PFSK-1 (cell line): ENCODE results near the gene CADM2.

ENCODE experiments used
- FOXP2 ChIP-seq: optimal IDR thresholded peaks from 2 replicates; pipeline ENCODE3; 2011; ENCODE audit warnings: borderline replicate concordance, control low read depth, inconsistent platforms; ENCODE audit not compliant: insufficient read depth; ENCODE audit errors: extremely low read length, extremely low read depth
- POLR2AphosphoS5 ChIP-seq: IDR thresholded peaks from 2 replicates; pipeline ENCODE4 v1.6.1; 2012; ENCODE audit warnings: low read depth, mild to moderate bottlenecking, control low read depth, low read length, moderate library complexity
- REST ChIP-seq, 2 experiments: IDR thresholded peaks; 2 replicates each; pipeline versions ENCODE4 v1.6.1 to v1.8.0; 2011 to 2012; ENCODE audit warnings: low read depth in 2 of 2, low read length in 2 of 2, control low read depth in 1 of 2, inconsistent platforms in 1 of 2, mild to moderate bottlenecking in 1 of 2, moderate library complexity in 1 of 2; ENCODE audit not compliant: insufficient read depth in 1 of 2

GRCh38 chr3:85603378-85603777 is 644.6 kb downstream of the CADM2 start:
- TF ChIP-seq FOXP2 (no peak), POLR2AphosphoS5 (no peak), REST (IDR thresholded peaks at IDR 0.05; ENCODE audit: insufficient read depth in 1 of 2, low read depth in 2 of 2, low read length in 2 of 2) (no peak)
